Measurements from ENCODE around the gene PDLIM1. TPM values are rescaled to one million over a fixed set of nuclear protein-coding genes. Genes with fewer than 3 reads are reported as not detected.

PDLIM1 gene
- total RNA-seq, 1 experiment from 2014 or later: 202 TPM

DNA sequence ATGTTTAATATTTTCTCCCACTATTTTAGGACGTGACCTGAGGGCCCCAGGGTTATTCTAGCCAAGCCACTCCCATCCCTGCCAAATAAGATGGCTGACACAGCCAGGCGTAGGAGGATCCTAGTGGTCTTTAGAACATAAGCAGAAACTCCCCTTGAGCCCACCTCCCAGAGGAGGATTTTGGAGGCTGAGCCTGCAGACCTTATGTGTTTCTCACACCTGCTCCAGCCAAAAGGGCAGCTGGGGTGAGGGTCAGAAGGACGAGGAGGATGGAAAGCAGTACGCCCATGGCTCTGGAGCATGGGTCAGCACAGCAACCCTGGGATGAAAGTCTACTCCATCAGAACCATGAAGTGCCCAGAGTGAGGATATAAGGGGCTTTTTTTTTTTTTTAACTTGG, 39.9 kb downstream of the PDLIM1 start:
- BruUV-seq (replicated peaks): no TSS peak
- TF ChIP-seq EZH2 (IDR thresholded peaks at IDR 0.05; ENCODE audit: low read depth): no peak
- TF ChIP-seq, protein P1, sequence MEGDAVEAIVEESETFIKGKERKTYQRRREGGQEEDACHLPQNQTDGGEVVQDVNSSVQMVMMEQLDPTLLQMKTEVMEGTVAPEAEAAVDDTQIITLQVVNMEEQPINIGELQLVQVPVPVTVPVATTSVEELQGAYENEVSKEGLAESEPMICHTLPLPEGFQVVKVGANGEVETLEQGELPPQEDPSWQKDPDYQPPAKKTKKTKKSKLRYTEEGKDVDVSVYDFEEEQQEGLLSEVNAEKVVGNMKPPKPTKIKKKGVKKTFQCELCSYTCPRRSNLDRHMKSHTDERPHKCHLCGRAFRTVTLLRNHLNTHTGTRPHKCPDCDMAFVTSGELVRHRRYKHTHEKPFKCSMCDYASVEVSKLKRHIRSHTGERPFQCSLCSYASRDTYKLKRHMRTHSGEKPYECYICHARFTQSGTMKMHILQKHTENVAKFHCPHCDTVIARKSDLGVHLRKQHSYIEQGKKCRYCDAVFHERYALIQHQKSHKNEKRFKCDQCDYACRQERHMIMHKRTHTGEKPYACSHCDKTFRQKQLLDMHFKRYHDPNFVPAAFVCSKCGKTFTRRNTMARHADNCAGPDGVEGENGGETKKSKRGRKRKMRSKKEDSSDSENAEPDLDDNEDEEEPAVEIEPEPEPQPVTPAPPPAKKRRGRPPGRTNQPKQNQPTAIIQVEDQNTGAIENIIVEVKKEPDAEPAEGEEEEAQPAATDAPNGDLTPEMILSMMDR (conservative IDR thresholded peaks at IDR 0.05): no peak
- Histone ChIP-seq H3K27ac (no peak overlapping the region), H3K27me3 (ENCODE audit: insufficient read depth, low read depth) (no peaks in the 10 kb centered on the region), H3K36me3 (ENCODE audit: low read depth) (no peaks in the 10 kb centered on the region), H3K9me2 (ENCODE audit: insufficient read depth) (no peaks in the 10 kb centered on the region), H3F3A (ENCODE audit: insufficient read depth, low read depth) (peaks cover 14% of the 10 kb centered on the region; the same call in 1 of the 2 replicates), H3K4me2 (no peak overlapping the region), H3K4me1 (replicated peaks; ENCODE audit: insufficient read depth) (peaks cover 15% of the 10 kb centered on the region; the same call in 1 of the 2 replicates), H3K9me3 (ENCODE audit: insufficient read depth, low read depth) (no peaks in the 10 kb centered on the region), H2AFZ (no peak overlapping the region), H3K79me2 (ENCODE audit: low read depth) (peaks cover 21% of the 10 kb centered on the region; the same call in 1 of the 2 replicates), H4K20me1 (ENCODE audit: insufficient read depth) (no peaks in the 10 kb centered on the region), H3K4me3 (no peak overlapping the region)
- intact Hi-C loops (cut with micrococcal nuclease; ENCODE audit: unreplicated experiment): no loop called here
- no peak for DNase-seq
- POLR2A ChIA-PET (ENCODE audit: unreplicated experiment): no interaction called here
- CTCF ChIA-PET: no interaction called here

DNA sequence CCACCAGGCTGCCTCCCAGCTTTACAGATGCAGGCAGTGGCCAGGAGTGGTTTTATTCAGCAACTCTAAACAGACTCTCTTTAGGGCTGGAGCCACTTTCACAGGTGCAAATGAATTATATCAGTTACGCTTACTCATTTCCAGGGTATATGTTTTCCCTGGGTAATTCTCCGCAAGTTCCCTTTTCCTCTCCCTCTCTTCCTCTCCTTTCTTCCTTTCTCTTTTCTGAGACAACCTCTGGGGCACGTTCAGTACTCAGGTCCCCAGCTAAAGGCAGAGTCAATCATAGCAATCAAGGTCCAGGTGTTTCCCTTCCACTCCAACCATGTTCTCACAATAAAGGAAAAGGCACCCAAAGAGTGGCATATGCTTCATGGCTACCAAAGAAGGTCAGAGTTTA, 41.3 kb downstream of the PDLIM1 start:
- no peak for DNase-seq
- Histone ChIP-seq H3K27ac (no peak overlapping the region), H3K9me2 (ENCODE audit: insufficient read depth) (no peaks in the 10 kb centered on the region), H3K4me1 (replicated peaks; ENCODE audit: insufficient read depth) (peaks cover 15% of the 10 kb centered on the region; the same call in 1 of the 2 replicates), H3F3A (ENCODE audit: insufficient read depth, low read depth) (peaks cover 14% of the 10 kb centered on the region; the same call in 1 of the 2 replicates), H4K20me1 (ENCODE audit: insufficient read depth) (no peaks in the 10 kb centered on the region), H3K36me3 (ENCODE audit: low read depth) (no peaks in the 10 kb centered on the region), H3K4me2 (no peak overlapping the region), H3K79me2 (ENCODE audit: low read depth) (peaks cover 10% of the 10 kb centered on the region; the same call in 1 of the 2 replicates), H3K4me3 (no peak overlapping the region), H3K27me3 (ENCODE audit: insufficient read depth, low read depth) (no peaks in the 10 kb centered on the region), H2AFZ (no peak overlapping the region), H3K9me3 (ENCODE audit: insufficient read depth, low read depth) (no peaks in the 10 kb centered on the region)
- intact Hi-C loops (cut with micrococcal nuclease; ENCODE audit: unreplicated experiment): loop anchor here (10.0 kb wide), 1 partner anchor 285 kb away; no protein-coding TSS in a partner anchor
- BruUV-seq (replicated peaks): no TSS peak
- ChIA-PET POLR2A (ENCODE audit: unreplicated experiment) (no interaction called here), CTCF (no interaction called here)
- TF ChIP-seq, protein P1 (conservative IDR thresholded peaks at IDR 0.05): no peak
- TF ChIP-seq EZH2 (IDR thresholded peaks at IDR 0.05; ENCODE audit: low read depth): no peak

DNA sequence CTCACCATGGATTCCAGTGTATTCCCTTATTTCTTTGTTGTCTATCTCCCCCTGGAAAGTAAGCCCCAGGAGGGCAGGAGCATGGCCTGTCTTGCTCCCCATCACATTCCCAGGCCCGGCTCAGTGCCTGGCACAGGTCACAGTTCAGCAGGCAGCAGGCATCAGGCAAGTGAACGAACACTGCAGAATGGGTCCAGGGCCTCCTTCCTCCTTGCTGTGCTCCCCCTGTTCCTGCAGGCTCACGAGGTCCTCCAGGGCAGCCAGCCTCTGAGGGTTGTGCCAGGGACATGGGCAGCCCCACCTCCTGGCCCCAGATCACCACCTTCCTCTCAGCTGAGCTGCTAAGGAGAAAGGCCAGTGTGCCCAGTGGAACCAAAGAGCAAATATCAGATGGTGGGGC, 41.8 kb downstream of the PDLIM1 start:
- Histone ChIP-seq H3K4me2 (no peak overlapping the region), H3K79me2 (ENCODE audit: low read depth) (peaks cover 10% of the 10 kb centered on the region; the same call in 1 of the 2 replicates), H4K20me1 (ENCODE audit: insufficient read depth) (no peaks in the 10 kb centered on the region), H3K27ac (no peak overlapping the region), H3K9me3 (ENCODE audit: insufficient read depth, low read depth) (no peaks in the 10 kb centered on the region), H3K27me3 (ENCODE audit: insufficient read depth, low read depth) (no peaks in the 10 kb centered on the region), H2AFZ (no peak overlapping the region), H3K4me1 (replicated peaks; ENCODE audit: insufficient read depth) (peaks cover 15% of the 10 kb centered on the region; the same call in 1 of the 2 replicates), H3K4me3 (no peak overlapping the region), H3K36me3 (ENCODE audit: low read depth) (no peaks in the 10 kb centered on the region), H3K9me2 (ENCODE audit: insufficient read depth) (no peaks in the 10 kb centered on the region), H3F3A (ENCODE audit: insufficient read depth, low read depth) (peaks cover 14% of the 10 kb centered on the region; the same call in 1 of the 2 replicates)
- intact Hi-C loops (cut with micrococcal nuclease; ENCODE audit: unreplicated experiment): loop anchor here (10.0 kb wide), 1 partner anchor 284 kb away; no protein-coding TSS in a partner anchor
- no peak for DNase-seq
- ChIA-PET POLR2A (ENCODE audit: unreplicated experiment) (no interaction called here), CTCF (no interaction called here)
- no TSS peak for BruUV-seq (replicated peaks)
- no peak for TF ChIP-seq EZH2 (IDR thresholded peaks at IDR 0.05; ENCODE audit: low read depth)
